Rectal smooth muscle tissue (tissue), 1 donor: ENCODE measurements around the gene E2F6.
"Not testable (repeated sequence)": the region's sequence is repeated elsewhere in the genome, so short reads cannot be mapped to it uniquely, and the experiment has no call there.

ENCODE experiments used
- H3K27ac ChIP-seq: one replicate; pipeline ENCODE4 v1.7.0; 2013; ENCODE audit warnings: low read depth, low read length, inconsistent platforms
- H3K27me3 ChIP-seq: one replicate; pipeline ENCODE4 v1.7.0; 2013; ENCODE audit warnings: low read length; ENCODE audit not compliant: control insufficient read depth, insufficient read depth
- H3K36me3 ChIP-seq: one replicate; pipeline ENCODE4 v1.7.0; 2013; ENCODE audit warnings: low read length; ENCODE audit not compliant: control insufficient read depth, insufficient read depth
- H3K4me1 ChIP-seq: one replicate; pipeline ENCODE4 v1.7.0; 2013; ENCODE audit warnings: low read length; ENCODE audit not compliant: control insufficient read depth, insufficient read depth
- H3K4me3 ChIP-seq: one replicate; pipeline ENCODE4 v1.7.0; 2013; ENCODE audit warnings: low read length
- H3K9ac ChIP-seq: one replicate; pipeline ENCODE4 v1.7.0; 2013; ENCODE audit warnings: low read length

Gene E2F6

DNA sequence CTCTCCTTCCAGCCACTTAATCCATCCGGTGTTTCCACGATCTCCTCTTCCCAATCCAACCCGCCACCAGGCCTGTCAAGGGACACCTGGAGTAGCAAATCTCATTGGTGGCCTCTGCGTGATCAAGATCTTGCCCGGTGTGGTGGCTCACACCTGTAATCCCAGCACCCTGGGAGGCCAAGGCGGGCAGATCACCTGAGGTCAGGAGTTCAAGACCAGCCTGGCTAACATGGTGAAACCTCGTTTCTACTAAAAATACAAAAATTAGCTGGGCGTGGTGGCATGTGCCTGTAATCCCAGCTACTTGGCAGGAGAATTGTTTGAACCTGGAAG, 60.9 kb downstream of the E2F6 start:
- H3K9ac ChIP-seq, H3K36me3 ChIP-seq, H3K27me3 ChIP-seq, H3K4me3 ChIP-seq, H3K4me1 ChIP-seq, H3K27ac ChIP-seq: not testable (repeated sequence)

DNA sequence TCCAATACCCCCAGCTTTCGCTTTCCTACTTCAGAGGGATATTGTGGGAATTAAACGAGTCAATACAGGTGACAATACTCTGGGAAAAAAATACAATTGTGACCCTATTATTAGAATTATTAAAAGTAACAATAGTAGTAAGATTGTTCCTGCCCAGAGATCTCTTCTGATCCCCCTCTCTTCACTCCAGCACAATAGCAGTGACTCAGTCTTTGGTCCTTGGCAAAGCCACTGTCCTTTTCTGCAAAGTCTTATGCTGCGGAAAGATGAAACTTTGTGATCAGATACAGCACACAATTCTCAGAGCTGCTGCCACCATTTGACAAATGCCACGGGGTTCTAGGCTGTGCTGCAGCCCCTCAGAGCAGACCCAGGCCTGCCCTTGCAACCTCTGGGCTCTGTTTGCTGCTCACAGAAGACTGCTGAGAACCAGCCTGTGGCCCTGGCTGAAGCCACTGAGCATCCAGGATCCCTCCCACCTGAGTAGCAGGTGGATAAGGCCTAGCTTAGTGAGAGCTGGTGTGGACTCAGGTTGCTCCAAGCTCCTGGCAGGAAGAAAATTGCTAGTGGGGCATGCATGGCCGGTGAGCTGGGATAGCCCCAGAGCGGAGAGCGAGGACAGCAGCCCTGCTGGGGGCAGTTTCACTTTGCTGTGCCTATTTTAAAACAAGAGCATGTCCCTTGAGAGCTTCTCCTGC, 61.4 kb downstream of the E2F6 start:
- H3K4me3 ChIP-seq = no peak overlapping the region
- H3K27me3 ChIP-seq = no peaks in the 10 kb centered on the region
- peaks cover 2% of the 10 kb centered on the region for H3K4me1 ChIP-seq
- no peak overlapping the region for H3K9ac ChIP-seq
- H3K36me3 ChIP-seq = no peaks in the 10 kb centered on the region
- no peak overlapping the region for H3K27ac ChIP-seq

GRCh38 chr2:11402436-11402835, 63.5 kb downstream of the E2F6 start:
- no peaks in the 10 kb centered on the region for H3K36me3 ChIP-seq
- H3K27me3 ChIP-seq = no peaks in the 10 kb centered on the region
- no peak overlapping the region for H3K9ac ChIP-seq
- H3K4me3 ChIP-seq = no peak overlapping the region
- peaks cover 2% of the 10 kb centered on the region for H3K4me1 ChIP-seq
- H3K27ac ChIP-seq = no peak overlapping the region

- no peaks in the 10 kb centered on the region for H3K27me3 ChIP-seq
- H3K4me3 ChIP-seq = no peak overlapping the region
- H3K9ac ChIP-seq = no peak overlapping the region
- no peaks in the 10 kb centered on the region for H3K36me3 ChIP-seq
- H3K27ac ChIP-seq = no peak overlapping the region
- H3K4me1 ChIP-seq = no peaks in the 10 kb centered on the region
Measured at GRCh38 chr2:11399438-11399762, 66.6 kb downstream of the E2F6 start.

GRCh38 chr2:11398750-11399437, 67.1 kb downstream of the E2F6 start:
- no peak overlapping the region for H3K27ac ChIP-seq
- H3K4me3 ChIP-seq = no peak overlapping the region
- H3K4me1 ChIP-seq = no peaks in the 10 kb centered on the region
- H3K36me3 ChIP-seq = no peaks in the 10 kb centered on the region
- no peaks in the 10 kb centered on the region for H3K27me3 ChIP-seq
- no peak overlapping the region for H3K9ac ChIP-seq

- no peaks in the 10 kb centered on the region for H3K27me3 ChIP-seq
- no peak overlapping the region for H3K9ac ChIP-seq
- H3K4me3 ChIP-seq = no peak overlapping the region
- H3K4me1 ChIP-seq = no peaks in the 10 kb centered on the region
- no peak overlapping the region for H3K27ac ChIP-seq
- no peaks in the 10 kb centered on the region for H3K36me3 ChIP-seq
Measured at GRCh38 chr2:11397513-11397912, 68.4 kb downstream of the E2F6 start.

GRCh38 chr2:11396467-11397445, 69.2 kb downstream of the E2F6 start:
- no peak overlapping the region for H3K27ac ChIP-seq
- H3K4me3 ChIP-seq = no peak overlapping the region
- no peaks in the 10 kb centered on the region for H3K27me3 ChIP-seq
- H3K9ac ChIP-seq = no peak overlapping the region
- no peaks in the 10 kb centered on the region for H3K36me3 ChIP-seq
- H3K4me1 ChIP-seq = peaks cover 3% of the 10 kb centered on the region

DNA sequence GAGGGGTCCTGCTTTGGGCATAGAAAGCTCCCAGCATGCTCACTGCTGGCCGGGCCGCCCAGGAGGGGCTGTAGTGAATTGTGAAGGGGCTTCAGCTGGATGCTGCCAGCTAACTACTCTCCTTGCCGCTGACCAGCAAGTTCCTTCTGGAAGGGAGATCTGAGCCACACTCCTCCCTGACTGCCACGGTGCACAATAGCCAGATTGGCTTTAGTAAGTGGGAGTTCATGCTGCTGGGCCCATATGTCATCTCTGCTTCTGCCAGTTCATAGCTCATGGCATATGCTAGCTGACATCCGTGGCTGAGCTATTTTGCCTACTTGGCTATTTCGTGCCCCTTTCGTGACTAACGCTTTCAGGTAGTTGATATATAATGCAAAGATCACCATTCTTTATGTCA, 69.9 kb downstream of the E2F6 start:
- Histone ChIP-seq H3K4me3 (no peak overlapping the region), H3K9ac (no peak overlapping the region), H3K27me3 (no peaks in the 10 kb centered on the region), H3K27ac (no peak overlapping the region), H3K4me1 (peaks cover 8% of the 10 kb centered on the region), H3K36me3 (no peaks in the 10 kb centered on the region)

DNA sequence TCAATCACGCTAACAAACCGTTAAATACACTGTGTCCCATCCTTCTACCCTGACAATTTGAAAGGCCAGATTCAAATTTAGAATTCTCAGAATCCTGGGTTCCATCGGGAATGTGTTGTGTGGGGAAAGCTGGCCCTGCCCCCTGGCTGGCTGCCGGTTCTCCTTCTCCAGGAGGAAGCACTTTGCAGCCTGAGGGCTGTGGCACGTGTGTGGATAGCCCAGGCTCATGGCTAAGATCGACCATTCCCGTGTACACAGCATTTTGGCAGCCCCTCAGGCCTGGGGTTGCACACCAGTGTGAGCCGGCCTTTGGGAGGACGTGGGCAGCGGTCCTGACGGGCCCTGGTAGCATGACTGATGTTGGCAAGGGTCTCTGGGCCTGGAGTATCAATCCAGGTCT, 70.6 kb downstream of the E2F6 start:
- H3K9ac ChIP-seq = no peak overlapping the region
- H3K36me3 ChIP-seq = no peaks in the 10 kb centered on the region
- H3K4me3 ChIP-seq = no peak overlapping the region
- no peak overlapping the region for H3K27ac ChIP-seq
- H3K27me3 ChIP-seq = no peaks in the 10 kb centered on the region
- H3K4me1 ChIP-seq = peaks cover 8% of the 10 kb centered on the region
